ENCODE data around the gene JRKL. TPM values are rescaled to one million over a fixed set of nuclear protein-coding genes. Genes with fewer than 3 reads are reported as not detected.
"Not testable (repeated sequence)": the region's sequence is repeated elsewhere in the genome, so short reads cannot be mapped to it uniquely, and the experiment has no call there.

The JRKL gene
- total RNA-seq, 4 donors from 2014 or later, result 4.5 to 7.9 (median 6.9) TPM

DNA sequence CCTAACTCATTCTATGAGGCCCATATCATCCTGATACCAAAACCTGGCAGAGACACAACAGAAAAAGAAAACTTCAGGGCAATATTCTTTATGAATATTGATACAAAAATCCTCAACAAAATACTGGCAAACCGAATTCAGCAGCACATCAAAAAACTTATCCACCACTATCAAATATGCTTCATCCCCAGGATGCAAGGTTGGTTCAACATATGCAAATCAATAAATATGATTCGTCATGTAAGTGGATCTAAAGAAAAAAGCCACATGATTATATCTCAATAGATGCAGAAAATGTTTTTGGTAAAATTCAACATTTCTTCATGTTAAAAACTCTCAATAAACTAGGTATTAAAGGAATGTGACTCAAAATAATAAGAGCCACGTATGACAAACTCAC, 40.9 kb downstream of the JRKL start:
- Histone ChIP-seq H3K27ac (replicated peaks in 1 of 4) (no peak overlapping the region), H3K9me3 (peaks cover 0 to 5% (median 0%) of the 10 kb centered on the region in 4 donors), H3K4me3 (no peak overlapping the region), H3K4me1 (no peaks in the 10 kb centered on the region), H3K27me3 (peaks cover 0 to 6% (median 0%) of the 10 kb centered on the region in 4 donors), H3K36me3 (no peaks in the 10 kb centered on the region)
- intact Hi-C loops (cut with DNase I), result no loop called here
- no peak for DNase-seq (ENCODE audit: extremely low spot score)
- WGBS, result 83% methylated on average over 3 of the region's 3 CpGs
- TF ChIP-seq, protein P1, sequence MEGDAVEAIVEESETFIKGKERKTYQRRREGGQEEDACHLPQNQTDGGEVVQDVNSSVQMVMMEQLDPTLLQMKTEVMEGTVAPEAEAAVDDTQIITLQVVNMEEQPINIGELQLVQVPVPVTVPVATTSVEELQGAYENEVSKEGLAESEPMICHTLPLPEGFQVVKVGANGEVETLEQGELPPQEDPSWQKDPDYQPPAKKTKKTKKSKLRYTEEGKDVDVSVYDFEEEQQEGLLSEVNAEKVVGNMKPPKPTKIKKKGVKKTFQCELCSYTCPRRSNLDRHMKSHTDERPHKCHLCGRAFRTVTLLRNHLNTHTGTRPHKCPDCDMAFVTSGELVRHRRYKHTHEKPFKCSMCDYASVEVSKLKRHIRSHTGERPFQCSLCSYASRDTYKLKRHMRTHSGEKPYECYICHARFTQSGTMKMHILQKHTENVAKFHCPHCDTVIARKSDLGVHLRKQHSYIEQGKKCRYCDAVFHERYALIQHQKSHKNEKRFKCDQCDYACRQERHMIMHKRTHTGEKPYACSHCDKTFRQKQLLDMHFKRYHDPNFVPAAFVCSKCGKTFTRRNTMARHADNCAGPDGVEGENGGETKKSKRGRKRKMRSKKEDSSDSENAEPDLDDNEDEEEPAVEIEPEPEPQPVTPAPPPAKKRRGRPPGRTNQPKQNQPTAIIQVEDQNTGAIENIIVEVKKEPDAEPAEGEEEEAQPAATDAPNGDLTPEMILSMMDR (IDR thresholded peaks at IDR 0.05), result no peak
- TF ChIP-seq POLR2AphosphoS5 (IDR thresholded peaks at IDR 0.05) (no peak), EP300 (IDR thresholded peaks at IDR 0.05) (no peak), POLR2A (IDR thresholded peaks at IDR 0.05; ENCODE audit: low read depth) (no peak)

DNA sequence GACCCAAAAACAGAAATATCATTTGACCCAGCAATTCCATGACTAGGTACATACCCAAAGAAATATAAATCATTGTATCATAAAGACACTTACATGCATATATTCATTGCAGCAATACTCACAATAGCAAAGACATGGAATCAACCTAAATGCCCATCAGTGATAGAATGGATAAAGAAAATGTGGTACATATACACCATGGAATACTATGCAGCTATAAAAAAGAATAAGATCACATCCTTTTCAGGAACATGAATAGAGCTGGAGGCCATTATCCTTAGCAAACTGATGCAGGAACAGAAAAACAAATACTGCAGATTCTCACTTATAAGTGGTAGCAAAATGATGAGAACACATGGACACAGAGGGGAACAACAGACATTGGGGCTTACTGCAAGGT, 42.8 kb downstream of the JRKL start:
- H3K27ac ChIP-seq (replicated peaks in 1 of 4); H3K4me1 ChIP-seq; DNase-seq (ENCODE audit: extremely low spot score); H3K27me3 ChIP-seq; H3K4me3 ChIP-seq; H3K9me3 ChIP-seq; H3K36me3 ChIP-seq; intact Hi-C loops (cut with DNase I): not testable (repeated sequence)

Small RNAs within 50 kb of the gene (small RNA-seq; reads per million reads assigned to genes)
- 0 reads per million in 3 donors for gene MIR1260B

Other genes starting within 250 kb of the JRKL start
- 10 to 100 TPM; 20.0 to 33.7 (median 23.2) TPM for gene MAML2, start 46.8 kb upstream of the JRKL start, total RNA-seq
- gene CCDC82, start 101 bp upstream of the JRKL start, total RNA-seq, result 10 to 100 TPM; 12.3 to 23.3 (median 14.7) TPM